SW480 (cell line): Measurements from ENCODE around the gene INO80.

Source experiments
- DNase-seq: peaks from one replicate; pipeline ENCODE4 v3.0.0-alpha.2; 2016; ENCODE audit warnings: low spot score

INO80 gene

DNA sequence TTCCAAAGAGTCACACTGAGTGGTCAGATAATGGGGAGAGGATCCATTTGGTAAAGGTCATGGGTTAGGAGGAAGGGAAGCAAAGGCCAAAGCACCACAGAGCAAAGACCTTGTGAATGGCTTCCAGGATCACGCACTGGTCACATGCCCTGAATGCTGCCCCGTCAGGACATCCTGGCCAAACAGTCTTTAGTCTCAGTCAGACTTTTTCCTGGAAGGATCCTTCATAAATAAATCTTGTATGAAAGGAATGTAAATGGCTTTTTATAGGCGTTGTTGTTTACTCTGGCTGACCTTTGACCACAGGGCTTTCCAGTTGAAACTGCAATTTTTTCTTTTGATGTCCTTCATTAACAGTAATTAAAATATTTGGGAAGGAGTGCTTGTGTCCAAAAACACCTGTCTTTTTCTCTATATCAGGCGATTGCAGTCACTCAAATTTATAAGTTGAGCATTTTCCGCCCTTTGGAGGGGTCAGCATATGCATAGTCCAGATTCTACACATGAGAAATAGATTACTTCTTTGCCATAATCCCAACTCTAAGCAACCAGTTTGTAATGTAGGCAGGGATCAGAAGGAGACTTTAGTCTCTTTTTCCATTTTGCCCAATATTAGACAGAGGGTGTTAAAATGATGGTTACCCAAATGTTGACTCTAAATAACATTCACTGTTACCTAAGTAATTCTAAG, 114.4 kb downstream of the INO80 start:
- DNase-seq: peak; percentile 21

DNA sequence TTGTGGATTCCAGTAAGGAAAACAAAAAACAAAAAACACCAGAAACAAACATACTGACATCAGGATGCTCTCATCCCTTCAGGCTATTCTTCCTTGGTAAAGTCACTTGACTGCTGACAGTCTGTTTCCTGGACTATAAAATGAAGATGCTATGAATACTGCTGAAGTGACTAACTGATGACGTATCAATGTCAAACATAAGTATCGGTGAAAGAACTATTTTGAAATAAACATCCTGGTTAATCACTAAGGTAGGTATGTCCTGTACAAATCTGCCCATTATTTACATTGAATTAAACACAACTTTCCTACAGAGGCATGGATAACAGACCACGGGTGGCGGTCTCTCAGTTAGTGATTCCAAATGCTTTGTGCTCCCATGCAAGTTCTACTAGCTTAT, 116.9 kb downstream of the INO80 start:
- no peak for DNase-seq

DNA sequence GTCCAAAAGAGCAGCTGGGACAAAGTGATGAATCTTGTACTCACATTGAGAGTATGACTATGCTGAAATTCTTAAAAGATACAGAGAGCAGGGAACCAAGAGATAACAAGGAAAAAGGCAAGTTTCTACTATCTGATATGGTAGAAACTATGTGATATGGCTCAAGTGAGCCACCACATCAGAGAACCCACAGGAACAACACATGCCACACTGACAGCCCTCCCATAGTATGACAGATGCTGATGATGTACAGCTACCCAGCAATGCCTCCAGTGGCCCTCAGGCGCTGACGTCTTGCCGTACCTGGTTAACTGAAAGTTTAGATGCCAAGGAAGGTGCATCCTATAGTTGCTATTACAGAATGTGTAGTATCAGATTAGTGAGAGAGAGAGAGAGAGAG, 120.4 kb downstream of the INO80 start:
- DNase-seq: peak; percentile 25

DNA sequence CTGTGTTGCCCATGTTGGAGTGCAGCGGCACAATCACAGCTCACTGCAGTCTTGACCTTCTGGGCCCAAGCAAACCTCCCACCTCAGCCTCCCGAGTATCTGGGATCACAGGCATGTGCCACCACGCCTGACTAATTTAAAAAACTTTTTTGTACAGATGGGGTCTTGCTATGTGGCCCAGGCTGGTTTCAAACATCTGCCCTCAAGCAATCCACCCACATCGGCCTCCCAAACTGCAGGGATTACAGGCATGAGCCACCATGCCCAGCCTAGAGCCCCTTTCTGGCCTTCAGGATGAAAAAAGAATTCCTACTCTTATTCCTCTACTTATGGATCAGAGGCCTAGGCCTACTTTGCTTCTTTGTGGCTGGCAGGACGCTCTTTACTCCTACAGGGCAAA, 123.3 kb downstream of the INO80 start:
- no peak for DNase-seq

DNA sequence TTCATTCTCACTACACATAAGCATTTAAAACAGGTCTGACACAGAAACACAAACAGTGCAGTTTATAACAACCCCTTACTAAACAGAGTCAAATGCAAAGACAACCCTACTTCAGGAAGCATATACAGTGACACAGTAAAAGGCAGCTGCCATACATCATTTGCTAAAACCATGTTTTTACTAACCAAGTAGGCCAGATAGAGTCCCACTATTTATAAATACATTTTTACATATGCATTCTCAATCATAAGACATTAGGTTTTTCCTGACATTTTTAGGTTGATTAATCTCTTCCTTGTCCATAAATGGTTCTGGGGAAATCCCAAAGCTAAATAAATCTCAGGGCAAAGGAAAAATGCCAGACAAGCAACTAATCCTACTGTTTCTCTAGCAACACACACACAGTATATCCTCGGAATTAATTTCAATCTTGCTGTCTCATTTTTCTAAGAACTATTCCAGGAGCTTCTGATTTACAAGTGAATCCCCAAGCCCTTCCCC, 123.8 kb downstream of the INO80 start:
- DNase-seq: no peak

DNA sequence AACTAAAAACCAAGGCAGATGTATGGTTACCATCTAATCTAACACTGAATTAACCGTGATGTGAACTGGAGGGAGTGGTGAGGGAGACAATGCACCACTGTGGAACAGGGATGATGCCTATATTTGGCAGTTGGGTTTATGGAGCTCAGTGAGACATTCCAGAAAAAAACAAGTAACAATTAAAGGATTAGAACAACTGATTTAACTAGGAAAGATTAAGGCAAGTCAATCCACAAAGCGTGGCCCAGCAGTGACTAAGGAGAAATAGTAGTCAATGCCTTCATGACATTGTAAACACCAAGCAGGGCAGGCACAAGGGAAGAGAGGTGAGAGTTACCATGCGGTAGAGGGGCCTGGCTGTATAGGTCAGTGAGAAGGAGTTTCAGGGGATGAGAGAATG, 124.7 kb downstream of the INO80 start:
- no peak for DNase-seq

DNA sequence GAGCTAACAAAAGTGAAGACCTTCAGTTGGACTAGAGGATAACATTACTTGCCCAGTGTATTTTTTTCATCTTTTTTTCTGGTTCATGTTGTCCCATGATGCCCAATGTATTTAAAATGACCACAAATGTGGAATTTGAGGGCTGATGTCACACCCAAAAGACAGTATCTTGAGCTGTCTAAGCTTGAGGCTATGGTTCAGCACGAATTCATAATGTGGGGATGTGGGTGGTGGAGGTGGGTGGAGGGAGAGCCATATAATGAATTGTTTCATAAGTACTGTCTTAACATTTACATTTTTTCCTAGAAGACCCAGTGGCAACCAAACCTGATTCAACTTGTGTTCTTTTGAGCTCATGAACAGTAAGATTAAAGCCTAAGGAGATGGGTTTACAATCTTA, 125.3 kb downstream of the INO80 start:
- no peak for DNase-seq

DNA sequence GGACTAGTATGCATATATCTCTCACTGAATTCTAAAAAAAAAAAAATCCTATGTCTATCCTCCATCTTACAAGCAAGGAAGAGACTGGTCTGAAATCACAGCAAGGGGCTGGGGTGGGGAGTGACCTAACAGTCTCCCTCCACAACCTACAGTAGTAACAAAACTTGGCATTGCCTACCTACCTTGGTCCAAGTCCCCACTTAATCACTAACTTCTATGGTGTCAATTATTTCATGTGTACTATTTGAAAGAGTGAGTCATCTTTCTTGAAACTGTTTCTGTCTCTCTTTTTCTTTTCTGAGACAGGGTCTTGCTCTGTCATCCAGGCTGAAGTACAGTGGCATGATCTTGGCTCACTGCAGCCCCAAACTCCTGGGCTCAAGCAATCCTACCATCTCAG, 126.0 kb downstream of the INO80 start:
- no peak for DNase-seq

DNA sequence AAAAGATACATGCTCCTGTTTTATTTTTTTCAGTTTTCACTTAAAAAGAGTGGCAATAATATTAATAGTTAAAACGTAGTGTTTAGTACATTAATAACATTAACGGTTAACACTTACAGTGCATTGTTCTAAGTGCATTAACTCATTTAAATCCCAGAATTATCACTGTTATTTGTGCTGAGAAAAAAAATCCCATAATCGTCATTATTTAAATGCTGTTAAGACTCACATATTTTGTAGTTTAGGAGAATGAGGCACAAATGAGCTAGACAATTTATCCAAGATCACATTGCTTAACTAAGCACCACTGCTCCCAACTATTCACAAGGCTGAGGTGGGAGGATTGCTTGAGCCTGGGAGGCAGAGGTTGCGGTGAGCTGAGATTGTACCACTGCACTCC, 127.9 kb downstream of the INO80 start:
- DNase-seq: no peak

DNA sequence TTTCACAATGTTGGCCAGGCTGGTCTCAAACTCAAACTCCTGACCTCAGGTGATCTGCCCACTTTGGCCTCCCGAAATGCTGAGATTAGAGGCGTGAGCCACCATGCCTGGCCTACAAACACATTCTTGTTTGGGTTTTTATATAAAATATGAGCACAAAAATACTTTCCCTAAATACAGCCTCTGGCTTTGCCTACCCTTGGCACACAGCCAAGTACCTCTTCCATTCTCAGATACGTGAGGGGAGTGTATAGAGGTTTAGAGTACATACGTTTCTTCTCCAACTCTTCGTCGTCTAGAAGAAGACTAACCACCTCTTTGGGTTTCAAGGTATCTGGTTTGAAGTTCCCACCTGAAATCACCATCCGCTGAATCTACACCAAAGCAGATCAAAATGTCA, 129.3 kb downstream of the INO80 start:
- no peak for DNase-seq

DNA sequence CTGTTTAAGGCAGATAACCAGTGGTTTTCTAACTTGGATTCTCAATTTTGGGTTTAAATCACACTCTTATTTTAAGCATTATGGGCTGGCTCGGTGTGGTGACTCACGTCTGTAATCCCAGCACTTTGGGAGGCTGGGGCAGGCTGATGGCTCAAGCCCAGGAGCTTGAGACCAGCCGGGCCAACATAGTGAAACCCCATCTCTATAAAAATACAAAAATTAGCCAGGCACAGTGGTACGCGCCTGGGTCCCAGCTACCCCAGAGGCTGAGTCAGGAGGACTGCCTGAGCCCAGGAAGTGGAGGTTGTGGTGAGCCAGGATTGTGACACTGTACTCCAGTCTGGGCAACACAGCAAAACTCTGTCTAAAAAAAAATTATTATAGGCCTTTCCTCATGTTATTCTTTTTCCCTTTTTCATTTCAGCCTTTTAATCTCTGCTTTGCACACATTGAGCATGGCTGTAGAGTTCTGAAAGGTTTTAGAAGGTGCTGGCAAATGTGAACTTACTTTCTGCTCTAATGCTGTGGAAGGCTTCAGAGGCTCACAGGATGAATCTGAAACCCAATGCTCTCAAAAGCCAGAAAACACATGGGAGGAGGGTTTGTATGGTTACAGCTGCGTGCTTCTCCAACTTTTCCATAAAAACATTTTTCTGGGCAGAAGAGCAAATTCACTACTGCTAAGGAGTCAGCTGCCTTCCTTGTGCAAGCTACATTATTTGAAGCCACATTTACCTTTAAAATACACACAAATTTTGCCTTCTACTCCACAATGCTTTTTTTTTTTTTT, 130.3 kb downstream of the INO80 start:
- no peak for DNase-seq

DNA sequence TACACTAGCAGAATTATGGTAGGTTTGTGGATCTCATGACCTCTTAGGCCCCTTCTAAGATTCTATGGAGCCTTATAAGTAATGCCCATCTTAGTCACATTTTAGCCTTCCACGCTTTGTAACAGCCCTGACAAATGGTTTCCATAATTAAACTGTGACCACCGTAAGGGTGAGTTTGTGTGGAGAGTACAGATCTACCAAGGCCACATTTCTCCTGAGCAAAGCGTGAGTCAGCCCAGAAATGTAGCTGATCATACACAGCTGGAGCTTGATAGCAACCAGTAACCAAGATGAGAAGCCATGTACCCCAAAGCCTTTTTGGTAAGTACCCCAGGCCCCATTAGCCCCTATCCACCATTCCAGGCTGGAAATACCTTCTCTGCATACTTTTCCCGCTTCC, 131.1 kb downstream of the INO80 start:
- DNase-seq: no peak

DNA sequence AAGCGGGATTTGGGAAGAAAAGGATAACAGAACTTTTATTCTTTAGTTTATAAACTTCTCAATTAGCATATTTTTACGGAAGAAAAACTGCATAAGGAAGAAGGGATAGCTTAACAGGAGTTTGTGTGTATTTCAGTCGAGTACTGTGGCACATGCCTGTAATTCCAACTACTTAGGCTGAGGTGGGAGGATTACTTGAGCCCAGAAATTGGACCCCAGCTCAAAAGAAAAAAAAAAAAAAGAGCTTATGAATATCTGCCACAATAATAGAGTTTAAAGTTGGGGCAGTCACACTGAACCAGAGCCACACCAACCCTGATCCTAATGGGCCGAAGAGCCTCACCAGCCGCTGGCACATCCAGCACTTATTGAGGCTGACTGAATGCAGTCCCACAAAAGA, 131.7 kb downstream of the INO80 start:
- no peak for DNase-seq

DNA sequence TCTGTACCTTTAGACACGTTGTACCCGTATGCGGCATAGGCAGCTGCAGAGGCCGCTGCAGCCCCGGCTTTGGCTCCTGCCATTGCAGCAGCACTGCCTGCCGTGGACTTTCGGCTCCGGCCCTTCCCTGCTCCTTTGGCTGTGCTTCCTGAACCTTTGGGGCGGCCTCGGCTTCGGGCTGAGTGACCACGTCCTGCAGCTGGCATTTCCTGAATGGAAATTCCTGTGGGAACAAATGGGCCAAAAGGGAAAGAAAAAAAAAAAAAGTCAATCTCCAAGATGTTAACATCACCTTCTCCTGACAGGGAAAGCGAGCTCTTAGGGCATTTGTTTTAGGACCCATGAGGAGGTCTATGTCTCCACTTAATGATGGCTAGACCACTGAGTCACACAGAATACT, 133.2 kb downstream of the INO80 start:
- DNase-seq: no peak

DNA sequence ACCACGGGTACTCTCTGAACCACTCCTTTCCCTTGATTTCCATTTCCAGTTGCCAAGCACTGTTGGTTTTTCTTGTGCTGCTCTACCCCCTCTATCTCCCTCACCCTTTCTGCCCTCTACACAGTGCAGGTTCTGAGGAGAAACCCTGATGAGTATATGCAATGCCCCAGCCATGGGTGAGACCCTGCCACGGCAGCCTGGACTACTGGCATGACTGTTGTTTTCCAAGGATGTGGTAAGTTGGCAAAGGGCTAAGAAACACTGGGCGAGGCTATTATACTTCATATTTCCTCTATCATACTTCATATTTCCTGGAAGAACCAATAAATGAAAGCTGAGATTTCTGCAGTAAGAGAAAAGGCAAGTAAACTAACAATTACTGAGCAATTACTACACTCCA, 134.9 kb downstream of the INO80 start:
- no peak for DNase-seq

DNA sequence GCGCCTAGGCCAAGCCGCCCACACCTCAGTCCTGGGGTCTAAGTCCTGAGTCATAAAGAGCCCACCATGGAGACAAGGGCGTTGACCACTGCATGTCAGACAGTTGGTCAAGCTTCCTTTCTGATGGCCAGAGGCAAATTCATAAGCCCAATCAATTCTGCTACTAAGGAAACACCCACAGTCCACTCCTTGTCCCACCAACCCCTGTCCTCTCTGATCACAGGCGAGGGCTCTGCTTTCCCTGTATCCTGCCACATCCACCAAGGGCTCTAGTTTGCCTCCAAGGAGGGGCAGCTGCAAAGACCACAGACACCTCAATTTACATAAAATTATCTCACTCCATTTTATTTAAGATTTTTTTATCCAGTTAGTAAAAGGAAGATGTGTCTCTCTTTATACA, 137.5 kb downstream of the INO80 start:
- no peak for DNase-seq

DNA sequence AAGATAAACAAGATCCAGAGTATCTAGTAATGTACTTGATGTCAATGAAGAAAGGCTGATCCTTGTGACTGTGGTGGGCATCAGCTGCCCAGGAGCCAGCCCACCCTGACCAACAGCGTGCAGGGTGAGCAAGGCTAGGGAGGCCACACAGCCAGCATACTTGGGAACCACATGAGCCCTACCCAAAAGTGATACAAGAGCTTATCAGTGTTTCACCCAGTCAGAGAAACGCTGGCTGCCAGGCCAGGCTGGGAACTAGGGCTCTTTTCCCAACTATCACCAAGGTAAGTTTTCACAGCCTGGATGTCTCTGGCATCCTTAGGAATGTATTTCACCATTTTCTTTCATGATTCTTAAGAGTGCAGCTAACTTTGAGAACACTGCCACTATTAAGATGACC, 137.9 kb downstream of the INO80 start:
- no peak for DNase-seq

DNA sequence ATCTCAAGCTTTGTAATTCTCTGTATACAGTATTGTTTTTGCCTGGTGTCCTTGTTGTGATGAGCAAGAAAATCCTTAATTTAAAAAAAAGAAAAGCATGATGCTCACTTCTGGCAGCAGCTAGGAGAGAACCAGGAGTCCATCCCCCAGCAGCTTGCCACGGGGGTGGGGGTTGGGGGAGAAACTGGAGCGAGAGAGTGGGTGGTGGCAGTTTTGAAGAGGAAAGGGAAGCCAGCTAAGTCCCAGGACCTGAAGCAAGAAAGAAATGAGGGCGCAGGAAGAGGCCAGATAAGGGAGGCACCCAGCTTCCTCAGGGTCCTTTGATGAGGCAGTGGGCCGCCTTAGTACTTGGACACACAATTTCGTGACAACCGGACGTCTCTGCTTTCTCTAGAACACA, 139.3 kb downstream of the INO80 start:
- no peak for DNase-seq

DNA sequence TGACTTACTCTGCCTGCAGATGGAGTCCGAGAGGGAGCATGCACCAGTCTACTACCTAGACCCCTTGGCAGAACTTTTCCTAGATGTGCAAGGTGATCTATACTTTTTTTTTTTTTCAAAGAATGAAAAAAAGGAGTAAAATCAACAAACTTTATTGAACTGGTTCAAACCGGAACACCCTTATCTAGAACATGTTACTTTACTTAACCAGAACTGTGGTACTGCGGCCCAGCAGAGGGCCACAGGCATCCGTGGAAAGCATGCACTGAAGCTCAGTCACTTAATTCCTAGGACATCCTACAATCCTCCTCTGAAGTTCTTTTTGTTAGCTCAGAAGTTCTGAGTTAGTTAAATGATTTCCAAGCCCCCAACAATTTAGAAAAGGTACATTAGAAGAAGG, 141.2 kb downstream of the INO80 start:
- no peak for DNase-seq

DNA sequence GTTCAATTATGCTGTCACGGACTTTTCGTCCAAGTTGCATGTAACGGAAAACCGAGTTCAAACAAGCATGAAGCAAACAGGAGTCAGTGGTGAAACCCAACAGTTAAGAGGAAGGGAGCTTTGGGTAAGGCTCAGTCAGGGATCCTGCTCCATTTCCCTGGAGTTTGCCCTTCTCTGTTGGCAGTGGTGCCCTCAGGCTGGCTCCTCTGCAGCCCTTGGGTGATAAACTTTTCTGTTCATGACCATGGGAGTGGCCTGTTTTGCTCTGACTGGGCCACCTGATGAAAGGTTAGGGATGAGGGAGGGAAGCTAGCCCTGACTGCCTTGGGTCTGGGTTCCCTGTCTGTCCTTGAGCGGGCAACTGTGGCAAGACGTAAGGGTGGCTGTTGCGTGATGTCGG, 146.7 kb downstream of the INO80 start:
- no peak for DNase-seq

DNA sequence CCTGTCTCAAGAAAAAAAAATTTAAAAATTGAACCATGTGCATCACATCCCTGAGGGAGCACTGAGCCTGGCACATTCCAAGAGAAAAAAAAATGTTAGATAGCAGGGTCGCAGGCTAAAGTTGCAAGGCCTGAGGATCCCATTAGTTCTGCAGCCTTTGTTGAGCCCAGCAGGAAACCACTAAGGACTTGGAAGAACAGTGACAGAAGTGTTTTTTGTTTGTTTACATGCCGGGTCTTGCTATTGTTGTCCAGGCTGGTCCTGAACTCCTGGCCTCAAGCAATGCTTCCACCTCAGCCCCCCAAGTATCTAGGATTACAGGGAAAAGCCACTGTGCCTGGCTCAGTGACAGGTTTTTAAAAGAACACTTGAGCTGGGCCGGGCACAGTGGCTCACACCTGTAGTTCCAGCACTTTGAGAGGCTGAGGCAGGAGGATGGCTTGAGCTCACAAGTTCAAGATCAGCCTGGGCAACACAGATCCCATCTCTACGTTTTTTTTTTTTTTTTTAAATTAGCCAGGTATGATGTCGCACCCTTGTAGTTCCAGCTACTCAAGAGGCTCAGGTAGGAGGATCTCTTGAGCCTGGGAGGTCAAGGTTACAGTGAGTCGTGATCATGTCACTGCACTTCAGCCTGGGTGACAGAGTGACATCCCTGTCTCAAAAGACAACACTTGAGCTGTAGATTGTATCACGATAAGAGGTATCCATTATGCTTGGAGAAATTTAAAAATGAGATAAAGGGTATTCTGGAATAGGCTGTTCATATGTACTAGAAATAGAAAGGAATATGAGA, 147.6 kb downstream of the INO80 start:
- no peak for DNase-seq

DNA sequence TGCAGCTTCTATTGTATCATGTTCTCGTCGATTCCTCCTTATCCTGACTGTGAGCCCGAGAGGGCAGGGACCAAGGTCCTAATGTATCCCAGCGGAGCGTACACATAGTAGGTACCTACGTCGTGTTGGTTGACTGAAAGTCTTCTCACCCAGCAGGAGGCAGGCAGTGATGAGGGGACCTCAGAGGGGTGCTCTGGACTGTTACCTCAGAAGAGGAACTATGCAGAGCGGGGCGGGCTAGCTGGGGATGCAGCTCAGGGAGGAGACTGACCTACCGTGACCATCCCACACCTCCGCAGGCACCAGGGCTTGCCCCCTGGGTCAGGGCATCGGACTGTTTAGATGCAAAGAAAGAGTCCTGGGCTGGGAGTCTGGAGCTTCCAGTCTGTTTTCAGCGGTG, 151.4 kb downstream of the INO80 start:
- no peak for DNase-seq

DNA sequence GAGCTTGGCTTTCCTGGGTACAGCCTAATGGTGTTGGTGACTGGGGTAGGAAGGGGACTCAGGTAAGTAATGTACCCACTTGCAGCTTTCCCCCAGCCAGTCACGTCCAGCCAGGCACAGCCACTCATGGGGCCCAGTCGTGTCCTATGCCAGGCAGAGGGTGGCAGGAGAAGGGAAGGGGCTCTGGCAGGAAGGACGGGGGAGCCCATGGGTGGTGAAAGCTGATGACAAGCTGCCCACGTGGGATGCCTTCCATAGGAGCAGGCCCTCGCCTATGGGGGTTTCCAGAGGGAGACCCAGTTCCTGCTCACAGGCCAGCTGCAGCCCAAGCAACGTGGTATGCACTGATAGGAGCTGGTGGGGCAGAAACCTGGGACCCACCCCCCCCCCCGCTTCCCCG, 152.1 kb downstream of the INO80 start:
- DNase-seq: no peak
